Measurements from ENCODE around the gene INSL3.

Gene INSL3

GRCh38 chr19:17797424-17798201 is 23.7 kb downstream of the INSL3 start:
- no peak for TF ChIP-seq CTCF (IDR thresholded peaks at IDR 0.05; ENCODE audit: low read depth, low read length)
- Histone ChIP-seq H3K9me3 (no peaks in the 10 kb centered on the region), H3K4me3 (ENCODE audit: low read depth, low read length) (no peak overlapping the region), H3K27me3 (peaks cover 5% of the 10 kb centered on the region; the same call in 1 of the 2 replicates), H3K4me1 (peaks cover 3% of the 10 kb centered on the region), H3K36me3 (no peaks in the 10 kb centered on the region)
- peak; percentile 47 for DNase-seq

DNA sequence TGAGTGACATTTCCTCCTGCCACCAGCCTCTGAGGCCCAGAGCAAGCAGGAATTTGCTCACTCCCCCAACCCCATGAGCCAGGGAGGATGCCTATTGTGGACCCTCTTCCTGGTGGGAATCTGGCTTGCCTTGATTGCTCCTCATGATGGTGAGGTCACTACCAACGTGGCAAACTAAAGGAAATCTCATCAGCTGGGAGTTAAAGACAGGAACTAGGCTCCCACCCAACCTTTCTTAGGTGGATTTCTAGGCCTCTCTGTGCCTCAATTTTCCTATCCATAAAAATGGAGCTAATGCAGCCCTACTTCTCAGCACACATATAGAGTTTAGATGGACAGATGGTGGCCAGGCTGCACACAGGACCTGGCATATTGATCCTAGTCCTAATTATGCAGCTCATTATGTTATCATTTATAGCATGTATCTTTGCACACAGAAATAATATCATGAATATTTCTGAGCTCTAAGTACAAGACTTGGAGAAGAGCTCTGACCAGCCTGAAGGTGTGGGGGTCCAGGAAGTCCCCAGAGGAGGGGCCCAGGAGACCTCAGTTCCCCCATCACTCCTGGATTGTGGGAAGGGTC is 24.4 kb downstream of the INSL3 start:
- peaks cover 5% of the 10 kb centered on the region; the same call in 1 of the 2 replicates for H3K27me3 ChIP-seq

DNA sequence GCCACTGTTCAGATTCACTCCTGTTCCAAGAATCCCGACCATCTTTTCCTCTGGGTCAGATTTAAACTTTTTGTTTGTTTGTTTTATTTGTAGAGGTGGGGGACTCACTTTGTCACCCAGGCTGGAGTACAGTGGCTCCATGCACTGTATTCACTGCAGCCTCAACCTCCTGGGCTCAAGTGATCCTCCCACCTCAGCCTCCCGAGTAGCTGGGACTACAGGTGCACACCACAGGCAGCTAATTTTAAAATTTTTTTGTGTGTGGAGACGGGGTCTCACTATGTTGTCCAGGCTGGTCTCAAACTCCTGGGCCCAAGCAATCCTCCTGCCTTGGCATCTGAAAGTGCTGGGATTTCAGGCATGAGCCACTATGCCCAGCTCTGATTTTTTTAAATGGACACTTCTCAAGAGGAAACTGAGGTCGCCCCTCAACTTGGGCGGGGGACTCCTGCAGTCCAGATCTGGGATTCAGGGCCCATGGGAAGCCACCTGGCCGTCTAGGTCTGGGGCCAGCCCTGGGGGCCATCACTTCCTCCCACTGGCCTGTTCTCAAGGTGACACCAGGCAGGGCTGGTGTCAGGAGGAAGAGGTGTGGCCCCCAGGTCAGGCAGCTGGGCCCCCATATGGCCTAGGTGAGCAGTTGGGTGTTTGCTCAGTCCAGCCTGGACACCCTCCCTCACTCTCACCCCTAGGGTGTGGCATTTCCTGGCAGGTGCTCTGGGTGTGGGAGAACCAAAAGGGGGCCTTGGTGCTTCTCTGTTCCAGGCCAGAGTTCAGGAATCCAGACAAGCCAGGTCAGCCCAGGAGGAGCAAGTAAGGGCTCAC is 25.1 kb downstream of the INSL3 start:
- Histone ChIP-seq H3K4me1 (peaks cover 5% of the 10 kb centered on the region), H3K9me3 (no peaks in the 10 kb centered on the region), H3K4me3 (ENCODE audit: low read depth, low read length) (no peak overlapping the region), H3K27me3 (peaks cover 5% of the 10 kb centered on the region; the same call in 1 of the 2 replicates), H3K36me3 (no peaks in the 10 kb centered on the region)
- no peak for TF ChIP-seq CTCF (IDR thresholded peaks at IDR 0.05; ENCODE audit: low read depth, low read length)
- DNase-seq = no peak

More for the DNA sequence above, 24.4 kb downstream of the INSL3 start:
- Histone ChIP-seq H3K4me1 (peaks cover 3% of the 10 kb centered on the region), H3K4me3 (ENCODE audit: low read depth, low read length) (no peak overlapping the region), H3K36me3 (no peaks in the 10 kb centered on the region), H3K9me3 (no peaks in the 10 kb centered on the region)
- no peak for DNase-seq
- TF ChIP-seq CTCF (IDR thresholded peaks at IDR 0.05; ENCODE audit: low read depth, low read length) = no peak

- no peak overlapping the region for H3K4me3 ChIP-seq (ENCODE audit: low read depth, low read length)
- peaks cover 6% of the 10 kb centered on the region for H3K4me1 ChIP-seq
- TF ChIP-seq CTCF (IDR thresholded peaks at IDR 0.05; ENCODE audit: low read depth, low read length) = no peak
- peaks cover 5% of the 10 kb centered on the region; the same call in 1 of the 2 replicates for H3K27me3 ChIP-seq
- no peak for DNase-seq
- H3K36me3 ChIP-seq = no peaks in the 10 kb centered on the region
- H3K9me3 ChIP-seq = no peaks in the 10 kb centered on the region
These were observed 25.8 kb downstream of the INSL3 start for GRCh38 chr19:17795495-17795856.

GRCh38 chr19:17794731-17795494 is 26.4 kb downstream of the INSL3 start, which contains the start of gene B3GNT3:
Gene B3GNT3, plus strand, starts transcription at chr19:17795138. Its CDS starts 12,670 bp downstream, at chr19:17807808.
- Histone ChIP-seq H3K4me3 (ENCODE audit: low read depth, low read length) (no peak within 1 kb of the TSS), H3K4me1 (peaks cover 6% of the 10 kb centered on the region), H3K9me3 (no peaks in the 10 kb centered on the region), H3K36me3 (no peaks in the 10 kb centered on the region), H3K27me3 (peaks cover 5% of the 10 kb centered on the region; the same call in 1 of the 2 replicates)
- peak; percentile 57 for DNase-seq
- no peak for TF ChIP-seq CTCF (IDR thresholded peaks at IDR 0.05; ENCODE audit: low read depth, low read length)
